Gastrocnemius medialis (tissue), 4 donors: Measurements from ENCODE around the gene CDK16.

Source experiments
- POLR2A ChIP-seq, 2 donors: fragments of 450-650 bp; IDR thresholded peaks; one replicate each; pipeline ENCODE4 v1.6.1; 2017; ENCODE audit warnings: antibody characterized with exemption in 2 of 2, mild to moderate bottlenecking in 2 of 2, moderate library complexity in 2 of 2
- TF ChIP-seq, protein P1 (sequence below), 5 experiments: fragments of 450-650 bp in 3 of 5; fragments of 200-600 bp in 2 of 5; sonication (generic) in 2 of 5; IDR thresholded peaks in 4 of 5; conservative IDR thresholded peaks in 1 of 5; 1 replicate in 4 of 5; 2 replicates in 1 of 5; pipeline ENCODE4 v1.5.1; 2016 to 2019; ENCODE audit warnings: antibody characterized with exemption in 5 of 5, mild to moderate bottlenecking in 3 of 5, moderate library complexity in 3 of 5

DNA sequence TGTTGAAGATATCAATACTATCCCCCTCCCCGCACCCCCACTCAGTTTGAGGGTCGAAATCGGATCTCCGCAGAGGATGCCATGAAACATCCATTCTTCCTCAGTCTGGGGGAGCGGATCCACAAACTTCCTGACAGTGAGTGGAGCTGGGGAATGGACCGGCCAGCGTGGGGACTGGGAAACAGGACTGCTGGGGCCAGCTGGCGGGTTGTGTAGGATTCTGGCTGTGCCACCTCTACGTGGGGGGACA lies 8.8 kb downstream of the CDK16 start:
- TF ChIP-seq, protein P1, sequence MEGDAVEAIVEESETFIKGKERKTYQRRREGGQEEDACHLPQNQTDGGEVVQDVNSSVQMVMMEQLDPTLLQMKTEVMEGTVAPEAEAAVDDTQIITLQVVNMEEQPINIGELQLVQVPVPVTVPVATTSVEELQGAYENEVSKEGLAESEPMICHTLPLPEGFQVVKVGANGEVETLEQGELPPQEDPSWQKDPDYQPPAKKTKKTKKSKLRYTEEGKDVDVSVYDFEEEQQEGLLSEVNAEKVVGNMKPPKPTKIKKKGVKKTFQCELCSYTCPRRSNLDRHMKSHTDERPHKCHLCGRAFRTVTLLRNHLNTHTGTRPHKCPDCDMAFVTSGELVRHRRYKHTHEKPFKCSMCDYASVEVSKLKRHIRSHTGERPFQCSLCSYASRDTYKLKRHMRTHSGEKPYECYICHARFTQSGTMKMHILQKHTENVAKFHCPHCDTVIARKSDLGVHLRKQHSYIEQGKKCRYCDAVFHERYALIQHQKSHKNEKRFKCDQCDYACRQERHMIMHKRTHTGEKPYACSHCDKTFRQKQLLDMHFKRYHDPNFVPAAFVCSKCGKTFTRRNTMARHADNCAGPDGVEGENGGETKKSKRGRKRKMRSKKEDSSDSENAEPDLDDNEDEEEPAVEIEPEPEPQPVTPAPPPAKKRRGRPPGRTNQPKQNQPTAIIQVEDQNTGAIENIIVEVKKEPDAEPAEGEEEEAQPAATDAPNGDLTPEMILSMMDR (IDR thresholded peaks at IDR 0.05 in 4 of 5, conservative IDR thresholded peaks at IDR 0.05 in 1 of 5), result no peak
- no peak for TF ChIP-seq POLR2A (IDR thresholded peaks at IDR 0.05)
